NCI-H1048 (cell line): ENCODE measurements around the gene IZUMO3.
"Not testable (repeated sequence)": the region's sequence is repeated elsewhere in the genome, so short reads cannot be mapped to it uniquely, and the experiment has no call there.

Experiments
- DNase-seq: peaks from one replicate; lab custom pipeline; 2025; lab: John Stamatoyannopoulos, UW

The IZUMO3 gene, protein sequence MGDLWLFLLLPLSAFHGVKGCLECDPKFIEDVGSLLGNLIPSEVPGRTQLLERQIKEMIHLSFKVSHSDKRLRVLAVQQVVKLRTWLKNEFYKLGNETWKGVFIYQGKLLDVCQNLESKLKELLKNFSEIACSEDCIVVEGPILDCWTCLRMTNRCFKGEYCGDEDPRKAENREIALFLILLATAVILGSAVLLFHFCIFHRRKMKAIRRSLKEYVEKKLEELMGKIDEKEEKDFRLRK

DNA sequence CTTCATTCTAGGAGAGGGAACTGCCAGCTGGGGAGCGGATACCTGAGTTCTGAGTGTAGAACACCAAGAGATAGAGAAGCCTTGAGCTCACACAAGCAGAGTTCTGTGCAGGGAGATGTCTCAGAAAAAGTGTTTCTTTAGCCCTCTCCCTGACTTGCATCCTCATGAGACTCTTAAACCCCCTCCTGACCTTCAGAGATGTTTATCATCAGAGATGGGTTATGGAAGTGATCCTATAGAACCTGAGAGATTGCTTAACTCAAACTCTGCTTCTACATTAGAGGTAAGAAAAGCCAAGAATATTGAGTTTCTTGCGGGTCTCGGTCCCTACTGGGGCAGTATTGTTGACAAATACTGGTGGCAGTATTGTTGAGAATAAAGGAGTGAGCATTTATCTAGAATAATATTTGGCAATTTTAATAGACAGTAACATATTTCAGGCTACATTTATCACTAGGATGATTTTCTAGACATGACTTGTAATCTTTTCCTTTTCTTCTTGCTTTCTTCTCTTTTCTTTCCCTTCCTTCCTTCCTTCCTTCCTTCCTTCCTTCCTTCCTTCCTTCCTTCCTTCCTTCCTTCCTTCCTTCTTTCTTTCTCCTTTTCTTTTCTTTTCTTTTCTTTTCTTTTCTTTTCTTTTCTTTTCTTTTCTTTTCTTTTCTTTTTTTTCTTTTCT lies at the start of gene IZUMO3:
TSS of gene IZUMO3 (minus strand) at position 51 of the 676 bp plus-strand sequence. CDS start 248 bp downstream, outside the sequence.
- no peak for DNase-seq

DNA sequence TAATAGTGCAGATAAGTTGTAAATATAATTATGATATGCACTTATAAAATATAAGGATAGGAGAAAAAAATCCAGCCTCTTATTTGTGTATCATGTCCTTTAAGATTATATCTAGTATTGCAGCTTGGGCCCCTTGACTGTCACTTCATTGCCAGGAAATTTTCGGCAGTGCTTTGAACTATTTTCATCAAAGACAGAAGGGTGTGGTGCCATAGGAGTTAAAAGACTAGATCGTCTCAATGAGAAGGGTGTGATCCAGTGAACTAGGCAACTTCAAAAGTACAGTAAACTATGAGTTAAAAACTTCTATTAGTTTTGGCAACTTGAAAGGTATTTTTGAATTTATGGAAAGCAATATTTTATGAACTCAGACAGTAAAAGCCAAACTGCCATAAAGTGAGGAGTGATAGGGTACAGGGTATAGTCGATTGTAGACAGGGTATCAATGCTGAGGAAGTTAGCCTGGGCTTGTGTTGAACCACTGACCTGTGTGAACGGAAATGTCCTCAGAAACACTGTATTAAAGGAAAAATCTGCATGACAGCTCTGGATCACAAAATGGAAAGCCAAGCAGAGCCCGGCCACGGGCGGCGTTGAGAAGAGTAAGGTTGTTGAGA lies 48.6 kb upstream of the IZUMO3 start:
- no peak for DNase-seq

DNA sequence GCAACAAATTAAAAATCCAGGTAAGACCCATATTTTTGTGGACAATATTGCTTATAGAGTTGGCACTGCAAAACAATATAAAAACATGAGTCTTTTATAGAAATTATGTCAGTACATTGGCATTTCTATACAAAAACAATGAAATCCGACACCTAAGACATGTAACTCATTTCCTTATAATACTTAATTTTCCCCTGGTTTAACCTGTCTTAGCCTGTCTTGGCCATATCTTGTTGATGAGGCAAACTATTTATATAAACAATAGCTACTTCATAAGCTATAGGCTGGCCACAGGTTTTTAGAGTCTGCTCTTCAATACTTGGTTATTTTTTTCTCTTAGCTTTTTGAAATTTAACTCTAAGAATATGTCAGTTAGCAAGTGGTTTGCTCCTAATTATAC lies 44.7 kb upstream of the IZUMO3 start:
- DNase-seq = no peak

DNA sequence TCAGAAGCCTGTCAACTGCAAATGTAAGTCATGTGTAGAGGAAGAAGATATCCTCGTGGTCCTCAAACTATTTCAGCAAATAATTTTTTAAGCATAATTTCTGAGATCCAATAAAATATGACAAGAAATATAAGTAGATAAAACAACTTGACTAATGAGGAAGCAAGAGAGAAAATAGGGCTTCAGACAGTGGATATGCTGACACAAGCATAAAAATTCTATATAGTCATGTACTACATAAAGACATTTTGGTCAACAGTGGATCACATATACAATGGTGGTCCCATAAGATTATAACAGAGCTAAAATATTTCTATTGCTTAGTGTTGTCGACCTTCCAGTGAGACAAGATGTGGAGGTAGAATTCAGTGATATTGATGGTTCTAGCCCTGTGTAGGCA lies 42.2 kb upstream of the IZUMO3 start:
- no peak for DNase-seq

DNA sequence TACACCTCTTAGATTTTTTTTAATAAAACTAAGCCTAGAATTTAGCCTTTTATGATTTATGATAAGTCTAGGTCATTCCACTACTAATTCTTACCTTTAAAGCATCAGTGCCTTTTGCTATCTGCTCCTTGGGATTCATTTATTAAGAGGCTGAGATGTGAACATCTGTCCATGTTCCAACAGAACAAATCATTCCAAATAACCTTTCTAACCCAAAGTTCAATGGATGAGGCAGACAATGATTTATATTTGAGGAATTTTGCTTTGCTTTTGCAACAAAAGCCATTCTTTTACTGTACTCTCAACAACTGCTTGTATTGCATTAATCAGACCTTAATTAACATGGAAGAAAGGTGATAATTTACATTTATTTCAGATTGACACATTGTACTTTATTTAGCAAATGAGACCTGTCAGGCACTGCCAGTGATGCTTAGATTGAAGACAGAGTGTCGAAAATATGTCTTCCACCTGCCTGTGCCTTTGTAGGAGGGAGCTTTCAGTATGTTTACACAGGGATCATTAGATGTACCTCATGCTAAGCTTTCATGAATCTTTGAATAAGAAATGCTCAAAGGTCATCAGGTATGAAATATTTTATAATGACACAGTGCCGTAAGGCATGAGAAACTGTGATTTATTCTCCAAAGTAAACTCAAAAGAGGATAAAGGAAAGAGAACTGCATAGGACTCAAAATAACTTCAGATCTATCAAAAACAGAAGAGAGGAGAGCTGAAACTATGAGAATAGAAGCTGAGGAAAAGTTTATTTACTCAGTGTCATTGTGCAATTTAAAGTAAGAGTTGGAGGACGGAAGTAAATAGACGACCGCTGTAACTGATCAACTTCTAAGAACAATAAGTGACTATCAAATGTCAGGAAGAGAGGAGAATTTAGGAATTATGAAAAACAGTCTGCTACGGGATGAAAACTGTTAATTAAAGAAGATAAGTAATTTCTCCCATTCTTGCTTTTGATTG lies 36.7 kb upstream of the IZUMO3 start:
- DNase-seq = no peak

DNA sequence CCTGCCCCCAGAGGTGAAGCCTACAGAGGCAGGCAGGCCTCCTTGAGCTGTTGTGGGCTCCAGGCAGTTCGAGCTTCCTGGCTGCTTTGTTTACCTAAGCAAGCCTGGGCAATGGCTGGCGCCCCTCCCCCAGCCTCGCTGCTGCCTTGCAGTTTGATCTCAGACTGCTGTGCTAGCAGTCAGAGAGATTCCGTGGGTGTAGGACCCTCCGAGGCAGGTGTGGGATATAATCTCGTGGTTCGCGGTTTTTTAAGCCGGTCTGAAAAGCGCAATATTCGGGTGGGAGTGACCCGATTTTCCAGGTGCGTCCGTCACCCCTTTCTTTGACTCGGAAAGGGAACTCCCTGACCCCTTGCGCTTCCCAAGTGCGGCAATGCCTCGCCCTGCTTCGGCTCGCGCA lies 34.3 kb upstream of the IZUMO3 start:
- DNase-seq = not testable (repeated sequence)

DNA sequence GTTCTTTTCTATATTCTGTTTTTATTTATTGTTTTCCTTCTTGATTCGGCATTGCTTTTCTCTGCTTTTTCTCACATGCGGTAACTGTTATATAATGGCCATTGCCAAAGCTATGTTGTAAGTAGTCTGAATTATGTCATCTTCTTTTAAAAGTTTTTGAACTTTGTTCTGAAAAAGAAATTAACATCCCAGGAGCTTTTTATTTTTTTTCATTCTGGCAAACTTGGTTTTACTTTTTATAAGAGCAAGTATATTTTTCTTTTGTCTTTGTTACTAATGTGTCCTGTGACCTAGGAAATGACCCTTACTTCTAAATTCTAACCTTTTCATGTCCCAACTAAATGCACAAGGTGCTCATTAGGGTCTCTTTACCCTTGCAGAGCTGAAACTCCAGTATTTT lies 26.7 kb upstream of the IZUMO3 start:
- DNase-seq = no peak

DNA sequence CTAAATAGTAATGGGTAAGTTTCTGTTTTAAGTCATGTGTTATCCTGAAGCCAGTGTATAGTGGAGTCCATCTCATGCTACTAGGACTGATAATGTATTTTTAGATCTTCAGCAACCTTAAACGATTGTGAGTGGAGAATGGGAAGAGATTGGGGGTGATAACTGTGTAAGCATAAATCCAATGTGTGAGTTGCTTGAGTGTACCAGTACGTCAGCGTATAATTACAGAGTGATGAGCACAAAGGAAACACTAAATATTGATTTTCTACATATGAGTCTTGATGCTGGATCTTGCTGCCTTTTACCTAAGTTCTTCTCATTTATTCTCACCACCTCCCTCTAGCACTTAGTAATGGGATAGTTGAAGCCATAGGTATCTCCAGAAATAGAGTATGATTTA lies 16.3 kb upstream of the IZUMO3 start:
- DNase-seq = no peak

DNA sequence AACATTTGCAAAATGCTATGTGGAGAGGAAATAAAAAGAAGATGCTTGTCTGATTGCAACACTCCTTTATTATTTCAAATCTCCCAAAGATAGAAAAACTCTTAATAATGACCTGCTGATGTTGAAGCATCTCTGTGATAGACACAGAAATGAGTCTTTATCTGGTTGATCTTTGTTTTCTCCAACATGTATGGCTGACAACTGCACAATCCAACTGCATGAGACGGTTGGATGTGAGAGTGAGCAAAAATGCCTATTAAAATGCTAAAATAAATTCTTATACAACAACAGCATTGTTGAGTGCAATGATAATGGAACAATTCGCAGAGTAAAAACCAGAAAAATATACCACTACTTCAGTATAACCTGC lies 7.5 kb upstream of the IZUMO3 start:
- no peak for DNase-seq

DNA sequence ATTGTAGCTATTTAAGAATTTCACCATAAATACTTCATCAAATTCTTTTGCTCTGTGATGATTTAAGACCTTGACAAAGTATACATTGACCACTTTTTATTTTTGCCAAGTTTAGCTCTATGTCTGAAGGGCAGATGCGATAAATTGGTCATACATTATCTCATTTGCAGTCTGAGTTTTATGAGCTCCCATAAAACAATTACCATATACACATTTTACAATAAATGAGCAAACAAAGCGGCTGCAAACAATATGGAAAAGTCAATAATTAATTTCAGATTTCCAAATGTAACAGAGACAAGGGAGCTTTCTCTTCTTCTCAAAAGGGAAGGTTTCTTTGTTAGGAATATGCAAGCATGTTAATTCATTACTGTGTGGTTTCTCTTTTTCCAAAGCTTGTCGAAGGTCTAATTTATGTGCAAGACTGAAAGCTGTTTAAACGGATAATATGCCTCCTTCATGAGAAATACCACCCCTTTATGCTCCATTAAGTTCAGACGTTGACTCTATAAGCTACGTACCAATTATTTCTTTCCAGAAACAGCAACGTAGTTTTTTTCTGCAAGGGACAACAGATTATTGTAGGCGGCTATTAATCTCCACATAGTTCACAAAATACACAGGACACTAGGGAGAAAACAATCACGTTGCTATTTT lies 7.0 kb upstream of the IZUMO3 start:
- DNase-seq = no peak

DNA sequence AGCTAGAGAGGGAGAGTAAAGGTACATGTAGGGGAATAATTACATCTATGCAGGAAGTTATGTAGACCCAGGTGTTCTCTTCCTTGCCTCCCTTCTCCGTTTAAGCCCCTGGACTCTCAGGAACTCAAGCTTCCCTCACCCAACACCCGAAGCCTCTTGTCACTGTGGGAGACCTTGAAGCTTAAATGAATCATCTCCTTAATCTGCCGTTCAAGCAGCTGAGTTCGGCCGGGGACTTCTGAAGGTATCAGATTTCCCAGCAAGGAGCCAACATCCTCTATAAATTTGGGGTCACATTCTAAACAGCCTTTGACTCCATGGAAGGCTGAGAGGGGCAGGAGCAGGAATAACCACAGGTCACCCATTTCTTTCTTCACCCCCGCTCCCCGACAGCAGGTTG lies 412 bp downstream of the IZUMO3 start:
- DNase-seq = no peak

DNA sequence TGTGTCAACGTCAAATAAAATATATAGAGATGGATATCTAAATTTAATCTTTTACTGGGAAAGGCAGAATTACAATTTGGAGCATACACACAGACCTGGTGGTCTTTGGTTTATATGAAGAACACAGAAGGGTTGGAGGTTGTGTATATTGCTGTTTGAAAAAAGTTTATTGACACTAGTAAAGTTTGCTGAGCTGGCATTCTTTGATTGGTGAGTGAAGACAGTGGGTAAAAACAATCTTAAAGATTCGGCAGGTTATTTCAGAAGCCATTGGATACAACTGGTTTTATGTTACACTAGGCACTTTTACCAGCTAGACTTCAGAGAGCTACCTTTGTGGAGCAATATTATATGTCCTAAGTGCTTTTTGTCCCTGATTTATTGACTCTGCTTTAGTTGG lies 27.2 kb downstream of the IZUMO3 start:
- no peak for DNase-seq

DNA sequence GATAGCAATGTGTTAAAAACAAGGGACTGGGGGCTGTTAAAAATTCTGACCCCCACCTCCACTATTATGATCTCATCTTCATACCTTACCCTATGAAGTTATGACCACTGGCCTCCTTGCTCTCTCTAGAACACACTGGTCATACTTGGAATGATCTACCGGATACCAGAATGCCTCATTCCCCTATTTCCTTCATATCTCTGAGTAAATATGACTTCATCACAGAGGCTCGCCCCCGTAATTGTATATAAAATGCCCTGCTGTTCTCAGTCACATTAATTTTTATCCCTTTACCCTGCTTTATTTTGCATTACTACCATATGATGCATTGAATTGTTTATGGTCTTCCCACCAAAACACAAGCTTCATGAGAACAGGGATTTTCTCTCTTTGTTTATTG lies 29.2 kb downstream of the IZUMO3 start:
- DNase-seq = no peak

DNA sequence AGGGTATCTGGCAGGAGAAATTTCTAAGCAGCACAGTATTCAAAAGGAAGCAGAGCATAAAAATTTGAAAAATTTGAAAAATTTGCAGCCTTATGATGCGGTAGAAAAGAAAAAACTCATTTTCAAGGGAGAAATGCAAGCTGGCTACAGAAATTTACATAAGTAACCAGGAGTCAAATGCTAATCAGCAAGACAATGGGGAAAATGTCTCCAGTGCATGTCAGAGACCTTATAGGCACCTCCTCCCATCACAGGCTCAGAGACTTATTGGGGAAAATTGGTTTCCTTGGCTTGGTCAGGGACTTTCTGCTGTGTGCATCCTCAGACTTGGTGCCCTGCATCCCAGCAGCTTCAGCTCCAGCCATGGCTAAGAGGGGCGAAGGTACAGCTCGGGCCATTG lies 35.8 kb downstream of the IZUMO3 start:
- no peak for DNase-seq

DNA sequence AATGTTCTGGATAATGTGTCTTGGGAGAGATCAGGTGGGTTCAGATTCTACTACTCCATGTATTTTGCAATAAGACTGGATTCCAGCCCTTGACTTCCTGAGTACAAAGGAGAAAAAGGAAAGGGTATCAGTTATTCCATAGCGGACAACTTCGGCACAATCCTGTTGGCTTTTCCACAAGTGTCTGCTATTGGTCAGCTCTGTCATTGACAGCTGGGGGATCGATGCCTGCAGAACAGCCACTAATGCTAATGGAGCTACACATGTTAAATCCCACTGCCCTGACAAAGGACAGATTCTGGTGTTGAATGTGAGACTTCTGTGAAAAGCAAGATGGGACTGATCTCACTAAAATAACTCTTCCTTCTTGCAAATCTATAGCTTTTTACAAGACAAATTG lies 41.2 kb downstream of the IZUMO3 start:
- DNase-seq = no peak

DNA sequence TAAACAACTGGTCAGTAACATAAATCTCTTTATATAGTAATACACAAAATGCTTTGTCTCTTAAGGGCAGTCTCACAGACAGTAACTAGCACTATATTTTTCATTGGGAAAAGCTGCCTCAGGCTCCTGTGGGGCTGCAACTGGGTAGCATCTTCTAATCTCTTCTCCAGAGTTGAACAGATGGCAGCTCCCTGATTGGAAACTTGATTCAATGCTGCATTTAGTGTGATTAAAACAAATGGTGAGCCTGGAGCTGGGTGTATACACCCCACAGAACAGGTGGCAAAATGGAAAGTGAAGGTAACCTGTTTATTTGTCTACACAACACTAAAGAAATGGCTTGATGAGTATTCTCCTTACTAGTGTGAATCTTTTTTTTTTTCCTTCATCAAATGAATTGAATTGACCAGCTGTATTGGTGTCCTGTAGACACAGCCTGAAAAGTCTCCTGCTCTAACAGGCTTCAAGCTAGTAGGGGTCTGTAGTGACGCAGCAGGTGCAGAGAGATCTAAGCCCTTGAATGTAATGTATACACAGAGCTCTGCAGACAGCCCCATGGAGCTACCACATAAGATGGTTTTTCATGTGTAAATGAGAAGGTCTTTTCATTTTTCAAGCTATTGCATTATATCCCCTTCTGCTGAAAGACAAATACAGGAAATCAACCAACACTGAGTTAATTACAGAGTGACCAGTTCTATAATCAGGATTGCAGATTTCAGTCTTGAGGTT lies 43.3 kb downstream of the IZUMO3 start:
- no peak for DNase-seq

DNA sequence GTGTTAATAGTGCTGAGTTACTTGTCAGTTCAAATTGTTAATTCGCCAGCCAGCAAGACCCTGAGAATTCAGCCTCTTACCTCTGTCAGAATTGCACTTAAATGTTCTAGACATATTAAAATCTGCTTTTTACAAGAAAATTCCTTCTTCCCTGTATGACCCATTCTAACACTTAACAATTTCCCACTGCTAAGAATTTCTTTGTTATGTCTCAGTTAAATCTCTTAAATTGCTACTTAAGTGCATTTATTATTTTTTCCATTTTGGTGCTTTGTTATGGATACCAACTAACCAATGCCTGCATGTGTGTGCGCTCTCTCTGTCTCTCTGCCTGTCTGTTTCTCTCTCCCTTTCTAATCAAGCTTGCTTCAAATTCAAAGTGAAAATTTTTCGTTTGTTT lies 44.9 kb downstream of the IZUMO3 start:
- no peak for DNase-seq

DNA sequence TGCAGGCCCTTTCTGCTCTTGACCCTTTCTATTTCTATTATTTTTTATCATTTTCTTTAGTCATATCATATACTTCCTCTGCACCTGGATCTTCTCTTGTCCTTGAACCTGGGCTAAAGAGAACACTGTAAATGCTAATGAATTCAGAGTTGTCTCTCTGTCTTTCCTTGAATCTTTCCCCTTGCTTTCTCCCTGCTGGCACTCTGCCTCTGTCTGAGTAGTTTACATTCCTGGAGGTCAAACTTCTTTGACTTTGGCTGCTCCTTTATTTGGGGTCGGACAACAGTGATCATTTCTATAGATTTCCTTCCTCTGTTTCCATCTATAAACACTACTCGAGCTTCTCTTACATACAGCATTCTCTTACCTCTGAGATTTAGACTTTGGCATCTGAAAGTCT lies 47.1 kb downstream of the IZUMO3 start:
- DNase-seq = no peak

DNA sequence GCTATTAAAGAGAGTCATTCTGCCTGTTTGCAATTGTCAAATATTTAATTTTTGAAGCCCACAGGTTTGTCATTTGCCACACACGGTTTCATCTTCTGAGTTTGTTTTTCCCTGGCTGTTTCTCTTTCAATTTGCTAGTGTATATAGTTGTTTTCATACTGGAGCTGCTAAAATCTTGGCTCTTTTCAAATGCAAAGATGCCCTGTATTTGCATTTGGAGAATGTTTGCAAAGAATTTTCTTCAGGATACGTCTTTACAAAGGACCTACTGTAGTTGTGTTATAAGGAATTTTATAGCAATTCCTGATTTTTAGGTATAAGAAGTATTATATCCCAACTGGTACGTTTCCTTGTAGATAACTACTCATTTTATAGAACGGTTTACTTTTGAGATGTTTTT lies 48.0 kb downstream of the IZUMO3 start:
- no peak for DNase-seq
